Activated naive CD4-positive, alpha-beta T cell (primary cell): ENCODE data around the gene PTDSS2.
"Not testable (repeated sequence)": the region's sequence is repeated elsewhere in the genome, so short reads cannot be mapped to it uniquely, and the experiment has no call there.

Source experiments
- DNase-seq, 4 experiments: peaks; one replicate each; lab custom pipeline; 2025; lab: John Stamatoyannopoulos, UW

Gene PTDSS2

GRCh38 chr11:413120-414081, 36.7 kb upstream of the PTDSS2 start:
- DNase-seq = no peak

- DNase-seq = no peak
Observed at GRCh38 chr11:414318-414857, 35.7 kb upstream of the PTDSS2 start.

GRCh38 chr11:415640-416041, 34.4 kb upstream of the PTDSS2 start:
- no peak for DNase-seq

DNA sequence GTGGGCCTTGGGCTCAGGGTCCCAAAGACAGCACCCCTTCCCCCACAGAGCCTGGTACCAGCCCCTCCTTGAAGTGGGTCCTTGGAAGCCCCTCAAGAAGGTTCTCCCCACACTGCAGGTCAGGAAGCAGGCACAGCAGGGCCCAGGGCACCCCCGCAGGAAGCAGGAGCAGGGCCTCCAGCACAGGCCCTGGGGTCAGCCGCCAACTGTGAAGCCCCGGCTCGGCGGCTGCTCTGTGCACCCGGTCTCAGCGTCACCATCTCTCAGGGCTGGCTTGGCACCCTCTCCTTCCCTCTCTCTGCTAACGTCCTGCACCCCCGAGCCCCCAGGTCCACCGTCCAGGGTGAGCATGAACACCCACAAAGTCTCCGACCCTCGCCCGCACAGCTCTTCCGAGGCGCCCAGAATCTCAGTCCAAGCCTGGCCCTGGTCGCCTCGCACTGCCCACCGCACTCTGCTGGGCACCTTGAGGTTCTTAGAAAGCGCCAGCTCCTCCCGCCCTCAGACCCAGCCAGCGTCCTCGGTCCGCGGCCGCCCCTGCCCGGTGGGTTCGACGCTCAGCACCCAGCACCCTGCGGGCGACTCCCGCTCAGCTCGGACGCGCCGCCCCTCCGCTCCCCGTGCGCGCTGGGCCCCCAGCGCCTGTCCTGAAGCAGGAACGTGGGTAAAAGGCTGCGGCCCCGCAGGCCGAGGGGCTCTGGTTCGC, 33.9 kb upstream of the PTDSS2 start:
- DNase-seq = no peak

DNA sequence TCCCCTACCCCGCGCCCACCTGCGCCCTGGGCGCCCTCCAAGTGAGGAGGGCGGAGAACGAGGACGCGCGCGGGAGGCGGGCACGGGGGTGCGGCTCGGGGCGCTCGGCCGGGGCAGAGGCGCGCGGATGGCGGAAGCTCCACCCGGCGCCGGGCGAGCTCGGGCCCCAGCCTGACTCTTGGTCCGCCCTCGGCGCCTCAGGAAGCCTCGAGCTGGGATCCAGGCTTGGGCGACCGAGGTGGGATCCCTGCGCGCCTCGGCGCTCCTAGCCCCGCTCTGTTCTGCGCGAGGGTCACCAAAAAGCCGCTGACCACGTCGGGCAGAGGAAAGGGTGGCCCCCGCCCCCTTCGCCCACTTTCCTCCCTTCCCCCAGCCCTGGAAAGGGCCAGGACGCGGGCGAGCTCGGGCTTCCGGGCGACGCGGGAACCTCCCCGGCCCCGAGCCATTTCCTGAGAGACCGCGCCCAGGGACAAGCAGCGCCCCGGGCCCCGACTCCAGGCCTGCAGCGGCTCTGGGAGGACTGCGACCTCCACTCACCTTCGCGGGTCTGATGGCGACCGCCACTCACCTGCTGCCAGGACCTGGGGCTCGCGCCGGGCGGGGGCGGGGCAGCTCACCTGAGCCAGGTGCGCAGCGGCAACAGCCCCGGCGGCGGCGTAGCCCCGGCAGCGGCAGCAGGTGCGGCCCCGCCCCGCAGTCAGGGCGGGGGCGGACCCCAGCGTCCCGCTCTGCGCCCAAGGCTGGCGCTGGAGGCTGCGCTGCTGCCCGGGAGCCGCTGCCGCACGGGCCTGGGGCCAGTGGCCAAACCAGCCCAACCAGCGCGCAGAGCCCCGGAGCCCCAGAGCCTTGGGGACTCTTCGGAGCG, 33.1 kb upstream of the PTDSS2 start:
- DNase-seq = peak in 1 of 4 experiments; percentile 36

GRCh38 chr11:417652-418342, 32.3 kb upstream of the PTDSS2 start:
- DNase-seq = no peak

DNA sequence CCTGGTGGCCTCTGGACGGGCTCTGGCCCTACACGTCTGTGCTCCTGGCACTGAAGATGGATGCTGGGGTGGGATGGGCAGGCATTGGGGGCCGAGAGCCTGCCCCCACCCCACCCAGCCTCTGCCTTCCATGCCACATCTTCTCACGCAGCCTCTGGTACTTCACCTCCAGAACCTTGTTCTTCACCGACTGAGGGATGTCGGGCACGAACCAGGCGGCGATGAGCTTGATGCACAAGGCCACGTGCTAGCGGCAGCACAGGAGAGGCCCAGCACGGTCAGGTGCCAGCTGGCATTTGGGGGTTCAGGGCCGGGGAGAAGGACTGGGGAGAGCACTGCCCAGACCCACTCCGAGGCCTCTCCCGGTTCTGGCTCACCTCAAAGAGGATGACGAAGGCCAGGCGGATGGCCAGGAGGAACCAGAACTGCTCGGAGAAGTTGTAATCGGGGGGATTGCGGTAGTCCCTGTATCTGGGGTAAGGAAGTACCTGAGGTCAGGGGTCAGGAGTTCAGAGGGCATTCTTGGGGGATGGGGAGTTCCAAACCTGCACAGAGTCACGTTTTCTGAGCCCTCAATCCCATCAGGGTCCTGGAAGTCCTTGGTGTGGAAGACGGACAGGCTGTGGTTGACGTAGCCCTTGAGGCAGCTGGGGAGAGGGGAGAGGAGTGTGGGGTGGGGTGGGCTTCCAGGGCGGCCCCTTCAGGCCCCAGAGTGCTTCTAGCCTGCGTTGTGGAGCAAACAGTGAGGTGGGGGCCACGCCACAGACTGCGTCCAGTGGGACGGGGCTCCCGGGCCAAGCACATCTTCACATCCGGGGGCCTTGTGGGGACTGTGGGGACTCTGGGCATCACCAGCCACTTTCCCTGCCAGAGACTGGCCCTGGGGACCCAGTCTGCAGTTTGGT, 31.5 kb upstream of the PTDSS2 start:
- DNase-seq = no peak

DNA sequence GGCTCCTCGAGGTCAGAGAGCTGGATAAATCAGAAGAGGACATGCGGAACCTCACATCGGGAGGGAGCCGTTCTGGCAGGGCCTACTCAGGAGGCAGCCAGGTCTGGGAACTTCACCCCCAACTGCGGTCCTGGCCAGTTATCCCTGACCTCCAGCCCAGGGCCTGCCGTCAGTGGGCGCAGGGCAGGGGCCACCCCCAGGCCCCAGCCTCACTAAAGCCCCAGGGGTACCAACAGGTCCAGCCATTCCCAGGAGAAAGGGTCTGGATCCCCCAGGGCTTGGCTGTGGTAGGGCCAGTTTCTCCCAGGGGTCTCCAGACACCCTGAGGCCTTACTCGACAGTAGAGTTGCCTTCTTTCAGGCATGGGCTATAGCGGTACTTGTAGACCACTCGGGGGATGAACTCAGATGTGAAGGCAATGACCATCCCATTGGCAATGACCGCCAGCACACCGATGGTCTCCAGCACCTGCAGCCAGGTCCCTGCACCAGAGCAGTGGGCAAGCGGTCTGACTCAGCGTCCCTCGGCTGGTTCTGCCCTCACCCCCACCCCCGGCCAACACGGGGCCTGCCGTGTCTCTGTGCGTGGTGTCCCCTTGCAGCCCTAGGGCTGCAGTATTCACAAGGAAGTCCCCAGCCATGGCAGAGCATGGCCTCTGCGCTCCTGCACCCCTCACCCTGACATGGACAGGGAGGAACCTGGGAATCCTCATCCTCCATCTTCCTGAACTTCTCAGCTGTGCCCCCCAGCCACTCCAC, 30.7 kb upstream of the PTDSS2 start:
- no peak for DNase-seq

DNA sequence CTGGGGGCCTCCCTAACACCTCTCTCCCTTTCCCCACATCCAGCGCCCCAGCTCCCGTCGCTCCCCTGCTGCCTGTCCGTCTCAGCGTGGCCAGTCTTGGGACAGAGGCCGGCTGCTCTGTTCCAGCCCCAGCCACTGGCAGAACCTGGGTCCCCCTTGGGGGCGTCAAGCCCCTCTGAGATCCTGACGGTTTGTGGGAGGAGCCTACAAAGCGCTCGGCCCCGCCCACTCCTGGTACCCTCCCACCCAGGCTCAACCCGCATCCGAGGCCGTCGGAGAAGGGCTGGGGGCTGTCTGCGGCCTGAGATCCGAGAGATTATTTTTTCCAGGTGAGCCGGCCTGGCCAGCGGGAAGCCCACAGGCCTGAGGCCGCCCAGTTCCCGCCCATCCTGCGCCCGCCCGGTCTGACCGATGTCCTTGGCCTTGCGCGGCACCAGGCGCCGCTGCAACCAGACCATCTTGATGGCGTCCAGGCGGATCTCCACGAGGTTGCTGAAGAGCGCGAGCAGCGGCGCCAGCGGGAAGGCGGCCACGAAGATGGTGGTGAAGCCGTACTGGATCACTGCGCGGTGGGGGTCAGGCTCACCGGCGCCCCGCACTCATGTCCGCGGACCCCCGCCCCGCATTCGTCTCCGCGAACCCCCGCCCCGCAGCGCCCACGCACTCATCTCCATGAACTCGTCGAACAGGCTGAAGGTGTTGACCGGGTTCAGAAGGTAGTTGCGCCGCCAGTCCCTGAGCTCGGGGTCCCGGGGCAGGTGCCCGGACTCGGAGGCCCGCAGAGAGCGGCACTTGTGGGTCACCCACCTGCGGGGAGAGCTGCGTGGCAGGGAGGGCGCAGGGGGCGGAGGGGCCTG, 29.8 kb upstream of the PTDSS2 start:
- no peak for DNase-seq

DNA sequence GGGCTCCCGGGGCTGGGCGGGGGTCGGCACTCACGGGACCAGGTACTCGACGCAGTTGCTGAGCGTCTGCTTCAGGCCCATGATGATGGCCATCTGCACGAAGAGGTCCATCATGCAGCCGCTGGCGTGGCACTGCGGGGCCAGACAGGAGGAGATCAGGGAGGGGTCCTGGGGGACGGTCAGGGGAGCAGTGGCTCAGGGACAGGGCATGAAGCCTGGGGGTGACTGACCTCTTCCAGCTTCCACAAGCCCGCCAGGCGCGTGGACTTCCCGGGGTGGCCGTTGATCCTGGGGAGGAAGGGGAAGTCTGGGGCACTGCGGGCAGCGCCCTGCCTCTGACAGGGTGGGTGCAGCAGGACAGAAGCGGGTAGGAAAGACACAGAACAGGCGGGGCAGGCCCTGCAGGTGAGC, 29.2 kb upstream of the PTDSS2 start:
- no peak for DNase-seq

DNA sequence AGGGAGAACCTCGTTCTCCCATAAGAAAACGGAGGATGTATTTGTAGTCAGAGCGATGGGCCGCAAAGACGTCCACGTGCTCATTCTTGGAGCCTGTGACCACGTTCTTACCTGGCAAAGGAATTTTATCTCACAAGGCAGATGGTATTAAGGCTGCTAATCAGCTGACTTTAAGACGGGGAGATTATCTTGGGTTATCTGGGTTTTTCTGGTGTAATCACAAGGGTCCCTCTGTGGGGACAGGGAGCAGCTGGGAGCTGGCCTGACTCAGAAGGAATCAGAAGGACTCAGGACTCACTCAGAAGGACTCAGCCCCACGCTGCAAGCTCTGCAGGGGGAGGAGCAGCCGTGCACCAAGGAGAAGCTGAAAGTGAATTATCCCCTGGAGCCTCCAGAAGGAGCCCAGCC, 27.8 kb upstream of the PTDSS2 start:
- DNase-seq = no peak

DNA sequence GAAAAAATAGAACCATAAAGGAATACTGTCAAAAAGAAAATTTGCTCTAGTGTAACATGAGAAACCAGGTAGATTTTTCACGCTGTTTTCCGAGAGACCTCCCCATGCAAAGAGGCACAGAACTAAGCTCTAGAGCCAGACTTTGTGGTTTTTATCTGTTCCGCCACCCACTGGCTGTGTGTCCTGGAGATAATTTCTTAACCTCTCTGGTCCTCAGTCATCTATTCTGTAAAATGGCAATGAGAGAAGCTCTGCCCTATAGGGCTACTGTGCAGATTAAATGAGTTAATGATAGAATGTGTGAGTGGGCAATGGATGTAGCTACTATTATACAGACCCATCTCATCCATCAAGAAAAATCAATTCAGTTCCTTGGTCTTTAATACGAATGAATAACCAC, 25.8 kb upstream of the PTDSS2 start:
- DNase-seq = no peak

DNA sequence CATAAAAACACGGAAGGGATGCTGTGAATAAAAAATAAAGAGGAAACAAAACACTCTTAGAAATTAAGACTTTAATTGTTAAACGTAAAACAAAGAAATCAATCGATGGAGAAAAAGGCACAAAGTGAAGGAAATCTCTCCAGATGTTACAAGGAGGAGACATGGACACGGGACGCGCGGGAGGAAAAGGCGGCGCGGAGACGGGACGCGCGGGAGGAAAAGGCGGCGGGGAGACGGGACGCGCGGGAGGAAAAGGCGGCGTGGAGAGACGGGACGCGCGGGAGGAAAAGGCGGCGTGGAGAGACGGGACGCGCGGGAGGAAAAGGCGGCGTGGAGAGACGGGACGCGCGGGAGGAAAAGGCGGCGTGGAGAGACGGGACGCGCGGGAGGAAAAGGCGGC, 25.3 kb upstream of the PTDSS2 start:
- not testable (repeated sequence) for DNase-seq

DNA sequence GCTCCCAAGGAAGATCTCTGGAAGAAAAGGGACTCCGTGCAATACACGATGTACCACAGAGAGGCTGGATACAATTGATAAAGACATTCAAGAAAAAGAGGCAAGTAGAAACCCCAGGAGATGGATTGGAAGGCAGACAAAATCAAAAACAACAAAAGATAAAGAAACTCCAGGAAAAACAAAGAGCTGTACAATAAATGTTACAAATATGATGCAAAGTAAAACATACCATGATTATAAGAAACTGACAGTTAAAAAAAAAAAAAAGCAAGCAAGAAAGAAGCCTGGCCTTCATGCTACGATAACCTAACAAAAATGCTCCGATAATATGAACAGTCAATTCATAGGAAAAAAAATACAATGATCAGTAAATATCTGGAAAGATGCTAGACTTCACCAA, 24.8 kb upstream of the PTDSS2 start:
- DNase-seq = no peak

- no peak for DNase-seq
Observed at GRCh38 chr11:426851-427250, 23.2 kb upstream of the PTDSS2 start.

GRCh38 chr11:428295-428694, 21.8 kb upstream of the PTDSS2 start:
- DNase-seq = no peak

DNA sequence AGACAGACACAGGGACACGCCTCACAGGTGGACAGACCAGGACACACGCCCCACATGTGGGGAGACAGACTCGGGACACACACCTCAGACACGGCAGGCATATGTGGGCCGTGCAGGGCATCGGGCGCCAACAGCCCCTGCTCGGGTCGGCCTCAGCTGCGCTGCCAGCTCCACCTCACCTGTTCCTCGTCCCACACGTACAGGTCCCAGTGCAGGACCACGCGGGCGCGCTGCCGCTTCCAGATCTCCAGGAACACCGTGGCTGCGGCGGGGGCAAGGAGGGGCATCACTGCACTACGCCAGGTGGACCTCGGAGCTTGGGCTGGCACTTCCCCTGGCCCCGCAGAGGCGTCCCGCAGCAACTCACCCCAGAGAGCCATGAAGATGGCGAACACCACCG, 20.7 kb upstream of the PTDSS2 start:
- no peak for DNase-seq

- DNase-seq = no peak
Observed at GRCh38 chr11:429931-430456, 20.1 kb upstream of the PTDSS2 start.
